ENCODE data around the gene HACD2. TPM values are rescaled to one million over a fixed set of nuclear protein-coding genes. Genes with fewer than 3 reads are reported as not detected.

The HACD2 gene
- total and polyA plus RNA-seq, 9 of the 15 experiments (the other 6 are each of a cell fraction or from before 2014, with no cell fraction given): 1.3 to 10.5 (median 3.8) TPM

DNA sequence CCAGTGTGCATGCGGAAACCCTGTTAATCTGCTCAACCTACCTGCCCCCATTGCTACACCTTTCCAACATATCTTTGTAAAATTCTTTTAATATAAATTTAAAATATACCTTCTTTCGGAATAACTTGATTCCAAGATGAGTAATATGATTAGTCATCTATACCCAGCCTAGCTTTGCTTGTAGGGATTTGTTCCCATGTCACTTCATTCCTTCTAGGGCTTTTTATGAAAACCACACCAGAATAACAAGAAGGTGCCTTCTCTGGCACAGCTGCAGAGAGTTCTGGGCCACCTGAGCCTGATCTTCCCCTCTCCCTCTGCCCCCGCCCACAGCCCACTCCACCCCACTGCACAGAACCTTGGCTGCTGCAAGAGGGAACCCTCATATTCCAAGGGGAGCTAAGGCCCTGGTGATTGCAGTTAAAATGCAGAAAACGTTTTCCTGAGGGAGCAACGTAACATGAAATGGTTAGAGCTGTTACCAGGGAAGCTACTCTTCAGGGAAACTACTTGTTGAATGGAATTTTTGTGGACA, 38.6 kb upstream of the HACD2 start:
- no peaks in the 10 kb centered on the region for H3K9me1 ChIP-seq (ENCODE audit: control insufficient read depth, insufficient read depth, low read length)
- H3K4me1 ChIP-seq (replicated peaks in 1 of 2; ENCODE audit: control insufficient read depth in 2 of 2, insufficient read depth in 2 of 2, low read length in 2 of 2): peaks cover 0 to 14% of the 10 kb centered on the region in 2 experiments; a peak in 4 of 5 replicates
- H3K9me3 ChIP-seq (replicated peaks; ENCODE audit: control insufficient read depth, insufficient read depth, low read depth, low read length): no peaks in the 10 kb centered on the region
- H3K27me3 ChIP-seq (ENCODE audit: control insufficient read depth in 2 of 2, insufficient read depth in 2 of 2, low read length in 2 of 2): peaks cover 0 to 11% of the 10 kb centered on the region in 2 experiments; a peak in 2 of 5 replicates
- H3K36me3 ChIP-seq (ENCODE audit: control insufficient read depth, insufficient read depth, low read length): no peaks in the 10 kb centered on the region
- ATAC-seq (no peak), FAIRE-seq (no peak), DNase-seq (ENCODE audit: extremely low read depth in 1 of 4, low spot score in 3 of 4) (no peak)
- no peak overlapping the region for H3K4me2 ChIP-seq (ENCODE audit: insufficient read depth, low read length)
- in situ Hi-C loops (cut with MboI) (no loop called here), intact Hi-C loops (cut with micrococcal nuclease) (no loop called here)
- H3K79me2 ChIP-seq (ENCODE audit: control insufficient read depth, insufficient read depth, low read length): no peaks in the 10 kb centered on the region
- peaks cover 4% of the 10 kb centered on the region for H4K20me1 ChIP-seq (replicated peaks; ENCODE audit: control insufficient read depth, insufficient read depth, low read length)
- POLR2A ChIA-PET: no interaction called here
- BruUV-seq (replicated peaks): no TSS peak
- CTCF ChIA-PET (ENCODE audit: low intra/inter-chr PET ratio): interaction anchor here (0.7 kb wide), 1 partner anchor 61 kb away, joined by 3 read pairs; no protein-coding TSS in a partner anchor
- 42% methylated on average over 5 of the region's 5 CpGs for WGBS (ENCODE audit: insufficient coverage, low coverage, missing lambda C conversion rate)
- no peak overlapping the region for H2AFZ ChIP-seq (ENCODE audit: low read depth, low read length)
- H3K4me3 ChIP-seq: no peak overlapping the region
- H3K9ac ChIP-seq (ENCODE audit: insufficient read depth in 1 of 2, low read depth in 2 of 2, low read length in 2 of 2): no peak overlapping the region
- no peak overlapping the region for H3K27ac ChIP-seq (ENCODE audit: extremely low read depth, low read depth, low read length)
- TF ChIP-seq BCL6 (CRISPR knock-in tag; IDR thresholded peaks at IDR 0.05): no peak
- TF ChIP-seq, protein P1, sequence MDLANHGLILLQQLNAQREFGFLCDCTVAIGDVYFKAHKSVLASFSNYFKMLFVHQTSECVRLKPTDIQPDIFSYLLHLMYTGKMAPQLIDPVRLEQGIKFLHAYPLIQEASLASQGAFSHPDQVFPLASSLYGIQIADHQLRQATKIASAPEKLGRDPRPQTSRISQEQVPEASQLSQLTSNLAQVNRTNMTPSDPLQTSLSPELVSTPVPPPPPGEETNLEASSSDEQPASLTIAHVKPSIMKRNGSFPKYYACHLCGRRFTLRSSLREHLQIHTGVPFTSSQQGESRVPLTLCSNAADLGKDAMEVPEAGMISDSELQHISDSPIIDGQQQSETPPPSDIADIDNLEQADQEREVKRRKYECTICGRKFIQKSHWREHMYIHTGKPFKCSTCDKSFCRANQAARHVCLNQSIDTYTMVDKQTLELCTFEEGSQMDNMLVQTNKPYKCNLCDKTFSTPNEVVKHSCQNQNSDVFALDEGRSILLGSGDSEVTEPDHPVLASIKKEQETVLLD (IDR thresholded peaks at IDR 0.05): no peak
- TF ChIP-seq TAF9B (IDR thresholded peaks at IDR 0.05; ENCODE audit: partially characterized antibody): no peak
- no peak for TF ChIP-seq POLR2G (IDR thresholded peaks at IDR 0.05; ENCODE audit: low read depth, low read length)
- TF ChIP-seq NR3C1 (CRISPR knock-in tag; IDR thresholded peaks at IDR 0.05): no peak
- no peak for TF ChIP-seq PHB (CRISPR knock-in tag; IDR thresholded peaks at IDR 0.05)
- TF ChIP-seq TEAD1 (CRISPR knock-in tag; IDR thresholded peaks at IDR 0.05): no peak
- TF ChIP-seq RFX7 (CRISPR knock-in tag; IDR thresholded peaks at IDR 0.05): no peak
- no peak for TF ChIP-seq DDX20 (tag; IDR thresholded peaks at IDR 0.05; ENCODE audit: low read depth)
- TF ChIP-seq ADNP (tag; IDR thresholded peaks at IDR 0.05): no peak
- TF ChIP-seq SAP30 (IDR thresholded peaks at IDR 0.05; ENCODE audit: borderline replicate concordance, insufficient read depth, low read depth, low read length, poor library complexity, severe bottlenecking): no peak
- no peak for TF ChIP-seq KHSRP (IDR thresholded peaks at IDR 0.05)
- TF ChIP-seq NEUROD1 (IDR thresholded peaks at IDR 0.05; ENCODE audit: borderline replicate concordance, low read depth, low read length, partially characterized antibody): no peak
- TF ChIP-seq, protein P2, sequence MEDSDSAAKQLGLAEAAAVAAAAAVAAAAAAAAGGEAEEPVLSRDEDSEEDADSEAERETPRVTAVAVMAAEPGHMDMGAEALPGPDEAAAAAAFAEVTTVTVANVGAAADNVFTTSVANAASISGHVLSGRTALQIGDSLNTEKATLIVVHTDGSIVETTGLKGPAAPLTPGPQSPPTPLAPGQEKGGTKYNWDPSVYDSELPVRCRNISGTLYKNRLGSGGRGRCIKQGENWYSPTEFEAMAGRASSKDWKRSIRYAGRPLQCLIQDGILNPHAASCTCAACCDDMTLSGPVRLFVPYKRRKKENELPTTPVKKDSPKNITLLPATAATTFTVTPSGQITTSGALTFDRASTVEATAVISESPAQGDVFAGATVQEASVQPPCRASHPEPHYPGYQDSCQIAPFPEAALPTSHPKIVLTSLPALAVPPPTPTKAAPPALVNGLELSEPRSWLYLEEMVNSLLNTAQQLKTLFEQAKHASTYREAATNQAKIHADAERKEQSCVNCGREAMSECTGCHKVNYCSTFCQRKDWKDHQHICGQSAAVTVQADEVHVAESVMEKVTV (CRISPR knock-in tag; IDR thresholded peaks at IDR 0.05): no peak
- no peak for TF ChIP-seq CHCHD3 (CRISPR knock-in tag; IDR thresholded peaks at IDR 0.05)
- TF ChIP-seq, protein P3, sequence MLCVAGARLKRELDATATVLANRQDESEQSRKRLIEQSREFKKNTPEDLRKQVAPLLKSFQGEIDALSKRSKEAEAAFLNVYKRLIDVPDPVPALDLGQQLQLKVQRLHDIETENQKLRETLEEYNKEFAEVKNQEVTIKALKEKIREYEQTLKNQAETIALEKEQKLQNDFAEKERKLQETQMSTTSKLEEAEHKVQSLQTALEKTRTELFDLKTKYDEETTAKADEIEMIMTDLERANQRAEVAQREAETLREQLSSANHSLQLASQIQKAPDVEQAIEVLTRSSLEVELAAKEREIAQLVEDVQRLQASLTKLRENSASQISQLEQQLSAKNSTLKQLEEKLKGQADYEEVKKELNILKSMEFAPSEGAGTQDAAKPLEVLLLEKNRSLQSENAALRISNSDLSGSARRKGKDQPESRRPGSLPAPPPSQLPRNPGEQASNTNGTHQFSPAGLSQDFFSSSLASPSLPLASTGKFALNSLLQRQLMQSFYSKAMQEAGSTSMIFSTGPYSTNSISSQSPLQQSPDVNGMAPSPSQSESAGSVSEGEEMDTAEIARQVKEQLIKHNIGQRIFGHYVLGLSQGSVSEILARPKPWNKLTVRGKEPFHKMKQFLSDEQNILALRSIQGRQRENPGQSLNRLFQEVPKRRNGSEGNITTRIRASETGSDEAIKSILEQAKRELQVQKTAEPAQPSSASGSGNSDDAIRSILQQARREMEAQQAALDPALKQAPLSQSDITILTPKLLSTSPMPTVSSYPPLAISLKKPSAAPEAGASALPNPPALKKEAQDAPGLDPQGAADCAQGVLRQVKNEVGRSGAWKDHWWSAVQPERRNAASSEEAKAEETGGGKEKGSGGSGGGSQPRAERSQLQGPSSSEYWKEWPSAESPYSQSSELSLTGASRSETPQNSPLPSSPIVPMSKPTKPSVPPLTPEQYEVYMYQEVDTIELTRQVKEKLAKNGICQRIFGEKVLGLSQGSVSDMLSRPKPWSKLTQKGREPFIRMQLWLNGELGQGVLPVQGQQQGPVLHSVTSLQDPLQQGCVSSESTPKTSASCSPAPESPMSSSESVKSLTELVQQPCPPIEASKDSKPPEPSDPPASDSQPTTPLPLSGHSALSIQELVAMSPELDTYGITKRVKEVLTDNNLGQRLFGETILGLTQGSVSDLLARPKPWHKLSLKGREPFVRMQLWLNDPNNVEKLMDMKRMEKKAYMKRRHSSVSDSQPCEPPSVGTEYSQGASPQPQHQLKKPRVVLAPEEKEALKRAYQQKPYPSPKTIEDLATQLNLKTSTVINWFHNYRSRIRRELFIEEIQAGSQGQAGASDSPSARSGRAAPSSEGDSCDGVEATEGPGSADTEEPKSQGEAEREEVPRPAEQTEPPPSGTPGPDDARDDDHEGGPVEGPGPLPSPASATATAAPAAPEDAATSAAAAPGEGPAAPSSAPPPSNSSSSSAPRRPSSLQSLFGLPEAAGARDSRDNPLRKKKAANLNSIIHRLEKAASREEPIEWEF (CRISPR knock-in tag; IDR thresholded peaks at IDR 0.05): no peak
